ENCODE results near the gene NPAS3.

DNA sequence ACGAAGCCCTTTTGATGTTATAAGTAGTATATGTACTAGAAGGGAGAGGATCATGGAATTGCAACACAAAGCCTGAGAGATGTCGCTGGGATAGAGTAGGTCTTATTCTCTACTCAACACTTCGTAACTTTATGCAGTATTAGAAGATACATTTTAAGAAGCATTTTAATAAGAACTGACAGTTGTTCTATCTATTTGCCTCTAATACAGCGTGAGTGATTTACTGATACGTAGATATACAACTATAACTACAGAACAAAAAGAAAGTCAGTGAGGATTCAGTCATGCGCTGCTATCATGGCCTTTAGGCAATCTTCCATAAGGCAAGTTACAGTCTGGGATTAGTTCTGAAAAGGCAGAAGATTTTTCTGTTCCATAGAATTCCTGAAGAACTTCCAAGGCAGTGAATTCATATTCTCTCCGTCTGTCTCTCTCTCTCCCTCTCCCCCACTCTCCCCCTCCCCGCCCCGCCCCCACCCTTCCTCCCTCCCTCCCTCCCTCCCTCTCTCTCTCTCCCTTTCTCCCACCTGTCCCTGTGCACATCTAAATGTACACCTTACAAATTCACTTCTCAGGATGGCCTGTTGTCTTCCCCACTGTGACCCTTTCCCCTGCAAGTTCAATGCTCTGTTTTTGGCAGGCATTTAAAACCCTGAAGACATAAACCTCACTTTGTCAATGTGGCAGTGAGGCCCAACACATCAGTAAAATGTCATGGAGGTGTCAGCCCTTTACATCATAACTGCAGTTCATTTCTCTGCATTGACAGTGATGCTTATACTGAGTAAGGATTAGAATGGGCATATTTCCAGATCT is 541.6 kb downstream of the NPAS3 start:
- TF ChIP-seq, protein P1, sequence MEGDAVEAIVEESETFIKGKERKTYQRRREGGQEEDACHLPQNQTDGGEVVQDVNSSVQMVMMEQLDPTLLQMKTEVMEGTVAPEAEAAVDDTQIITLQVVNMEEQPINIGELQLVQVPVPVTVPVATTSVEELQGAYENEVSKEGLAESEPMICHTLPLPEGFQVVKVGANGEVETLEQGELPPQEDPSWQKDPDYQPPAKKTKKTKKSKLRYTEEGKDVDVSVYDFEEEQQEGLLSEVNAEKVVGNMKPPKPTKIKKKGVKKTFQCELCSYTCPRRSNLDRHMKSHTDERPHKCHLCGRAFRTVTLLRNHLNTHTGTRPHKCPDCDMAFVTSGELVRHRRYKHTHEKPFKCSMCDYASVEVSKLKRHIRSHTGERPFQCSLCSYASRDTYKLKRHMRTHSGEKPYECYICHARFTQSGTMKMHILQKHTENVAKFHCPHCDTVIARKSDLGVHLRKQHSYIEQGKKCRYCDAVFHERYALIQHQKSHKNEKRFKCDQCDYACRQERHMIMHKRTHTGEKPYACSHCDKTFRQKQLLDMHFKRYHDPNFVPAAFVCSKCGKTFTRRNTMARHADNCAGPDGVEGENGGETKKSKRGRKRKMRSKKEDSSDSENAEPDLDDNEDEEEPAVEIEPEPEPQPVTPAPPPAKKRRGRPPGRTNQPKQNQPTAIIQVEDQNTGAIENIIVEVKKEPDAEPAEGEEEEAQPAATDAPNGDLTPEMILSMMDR (IDR thresholded peaks at IDR 0.05) = no peak
- TF ChIP-seq EZH2 (IDR thresholded peaks at IDR 0.05) (no peak), EZH2phosphoT487 (IDR thresholded peaks at IDR 0.05) (no peak)
